Spleen (tissue), 11 donors: ENCODE results near the gene ROBO1. TPM values are rescaled to one million over a fixed set of nuclear protein-coding genes. Genes with fewer than 3 reads are reported as not detected.

ENCODE experiments used
- DNase-seq: peaks from one replicate; pipeline ENCODE4 v3.0.0-alpha.2; 2020
- H3K27ac ChIP-seq, 8 donors: fragments of 200-600 bp; sonication (generic) in 7 of 8; 1 replicate in 4 of 8; 2 replicates in 4 of 8; pipeline versions ENCODE4 v1.5.0 to v1.8.0; 2016 to 2021; ENCODE audit warnings: inconsistent platforms in 4 of 8, mild to moderate bottlenecking in 4 of 8, moderate library complexity in 1 of 8
- H3K27me3 ChIP-seq, 7 donors: fragments of 200-600 bp; sonication (generic) in 6 of 7; replicated peaks in 1 of 7; 1 replicate in 4 of 7; 2 replicates in 3 of 7; pipeline versions ENCODE4 v1.5.0 to v1.8.0; 2016 to 2021; ENCODE audit warnings: inconsistent platforms in 3 of 7, mild to moderate bottlenecking in 1 of 7
- H3K36me3 ChIP-seq, 6 donors: fragments of 200-600 bp; sonication (generic) in 5 of 6; 1 replicate in 4 of 6; 2 replicates in 2 of 6; pipeline versions ENCODE4 v1.5.0 to v1.8.0; 2016 to 2021; ENCODE audit warnings: inconsistent platforms in 2 of 6
- H3K4me1 ChIP-seq, 6 donors: fragments of 200-600 bp; sonication (generic) in 5 of 6; 1 replicate in 3 of 6; 2 replicates in 3 of 6; pipeline versions ENCODE4 v1.5.0 to v1.8.0; 2016 to 2021; ENCODE audit warnings: inconsistent platforms in 3 of 6
- H3K4me3 ChIP-seq, 8 donors: fragments of 200-600 bp; sonication (generic) in 7 of 8; 1 replicate in 4 of 8; 2 replicates in 4 of 8; pipeline versions ENCODE4 v1.5.0 to v1.8.0; 2016 to 2021; ENCODE audit warnings: inconsistent platforms in 4 of 8, mild to moderate bottlenecking in 4 of 8, moderate library complexity in 2 of 8
- H3K9me3 ChIP-seq, 8 donors: fragments of 200-600 bp; sonication (generic) in 7 of 8; 1 replicate in 4 of 8; 2 replicates in 4 of 8; pipeline versions ENCODE4 v1.5.0 to v1.8.0; 2016 to 2021; ENCODE audit warnings: inconsistent platforms in 4 of 8
- CTCF ChIP-seq, 11 experiments: fragments of 200-600 bp in 7 of 11; fragments of 450-650 bp in 4 of 11; sonication (generic) in 4 of 11; IDR thresholded peaks in 8 of 11; conservative IDR thresholded peaks in 3 of 11; 1 replicate in 7 of 11; 2 replicates in 4 of 11; pipeline versions ENCODE4 v1.4.0 to v1.8.0; 2016 to 2021; ENCODE audit warnings: antibody characterized with exemption in 11 of 11, inconsistent platforms in 4 of 11, mild to moderate bottlenecking in 1 of 11
- POLR2A ChIP-seq, 3 donors: fragments of 450-650 bp; IDR thresholded peaks; one replicate each; pipeline ENCODE4 v1.5.1; 2017; ENCODE audit warnings: antibody characterized with exemption in 3 of 3, mild to moderate bottlenecking in 1 of 3
- POLR2AphosphoS5 ChIP-seq, 3 donors: sonication (generic); formaldehyde crosslinking; IDR thresholded peaks; one replicate each; pipeline ENCODE4 v1.5.1; 2017; ENCODE audit warnings: antibody characterized with exemption in 3 of 3
- WGBS, 5 donors: extraction: QIAGEN DNeasy Blood & Tissue Kit in 3 of 5; methylation state at CpG; one replicate each; pipeline versions ENCODE4 v1.1.5 to v1.1.7; 2013 to 2018; 5-methylcytosine and 5-hydroxymethylcytosine counted together
- intact Hi-C: fragments of 100-400 bp; cut with DNase I; formaldehyde crosslinking; loops from one replicate; pipeline ENCODE4 v1.15.0; 2023; ENCODE audit warnings: low total_unique reads
- polyA plus RNA-seq, 3 donors: library from polyadenylated mRNA; stranded (reverse); fragments of 200-250 nt; gene quantifications; one replicate each; pipeline ENCODE4 v1.2.1, GENCODE V29; 2013
- total RNA-seq, 7 donors: library from RNA; depleted of rRNA in 3 of 7; stranded (reverse); fragments of >200 nt in 3 of 7; fragmentation: NEBNext Ultra II Directional in 4 of 7; extraction: Animal tissue kit (Norgen Biotek cat#: 25700) in 4 of 7; gene quantifications; one replicate each; pipeline versions ENCODE4 v1.1.0 to v1.2.1, GENCODE V29; 2016 to 2021
- donor health status: healthy with polysubstance abuse.
- donor health status: DM: no; HTN: no; CAD: no; lungs with moderate emphysema.
- donor health status: DM: no; HTN: no; CAD: no.
- donor health status: Bipolar disorder and iron deficiency.
- donor health status: healthy.
- donor health status: DM: no; HTN: no; CAD: no.
- donor health status: DM: yes; HTN: yes; CAD: no.

The ROBO1 gene
- total and polyA plus RNA-seq, 10 donors: 3.4 to 37.3 (median 26.0) TPM

DNA sequence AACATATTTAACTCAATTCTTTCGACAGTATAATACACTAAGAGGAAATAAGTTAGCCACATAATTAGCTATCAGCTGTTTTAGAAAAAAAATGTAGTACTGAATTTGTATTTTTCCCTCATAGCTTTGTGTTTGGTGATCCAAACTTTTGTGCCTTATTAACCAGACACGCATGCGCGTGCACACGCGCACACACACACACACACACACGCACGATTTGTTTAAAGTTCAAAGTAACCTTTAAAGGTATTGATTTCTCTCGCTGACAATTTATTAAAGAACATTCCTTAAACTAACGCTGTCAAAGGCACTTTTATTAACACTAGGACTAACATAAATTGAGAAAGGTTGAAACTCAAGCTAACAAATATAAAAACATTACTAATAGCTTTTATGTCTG, 198.9 kb downstream of the ROBO1 start:
- H3K9me3 ChIP-seq: peaks cover 0 to 5% (median 0%) of the 10 kb centered on the region in 8 donors
- 89 to 95% (median 92%) methylated on average over 10 of the region's 10 CpGs for WGBS, 5 donors
- H3K4me1 ChIP-seq: no peaks in the 10 kb centered on the region
- no peak overlapping the region for H3K4me3 ChIP-seq
- TF ChIP-seq POLR2AphosphoS5 (IDR thresholded peaks at IDR 0.05): no peak
- TF ChIP-seq CTCF (IDR thresholded peaks at IDR 0.05 in 8 of 11, conservative IDR thresholded peaks at IDR 0.05 in 3 of 11): no peak
- no peak for TF ChIP-seq POLR2A (IDR thresholded peaks at IDR 0.05)
- DNase-seq: no peak
- H3K36me3 ChIP-seq: no peaks in the 10 kb centered on the region
- intact Hi-C loops: no loop called here
- H3K27me3 ChIP-seq: no peaks in the 10 kb centered on the region
- no peak overlapping the region for H3K27ac ChIP-seq

GRCh38 chr3:79564192-79564591, 203.6 kb downstream of the ROBO1 start:
- no peak for DNase-seq
- intact Hi-C loops: no loop called here
- H3K27me3 ChIP-seq: no peaks in the 10 kb centered on the region
- H3K9me3 ChIP-seq: peaks cover 0 to 5% (median 0%) of the 10 kb centered on the region in 8 donors
- H3K36me3 ChIP-seq: no peaks in the 10 kb centered on the region
- H3K27ac ChIP-seq: no peak overlapping the region
- TF ChIP-seq CTCF (IDR thresholded peaks at IDR 0.05 in 8 of 11, conservative IDR thresholded peaks at IDR 0.05 in 3 of 11): no peak
- TF ChIP-seq POLR2AphosphoS5 (IDR thresholded peaks at IDR 0.05): no peak
- TF ChIP-seq POLR2A (IDR thresholded peaks at IDR 0.05): no peak
- WGBS, 5 donors: 32 to 56% (median 43%) methylated on average over 1 of the region's 1 CpG
- H3K4me3 ChIP-seq: no peak overlapping the region
- H3K4me1 ChIP-seq: no peaks in the 10 kb centered on the region

DNA sequence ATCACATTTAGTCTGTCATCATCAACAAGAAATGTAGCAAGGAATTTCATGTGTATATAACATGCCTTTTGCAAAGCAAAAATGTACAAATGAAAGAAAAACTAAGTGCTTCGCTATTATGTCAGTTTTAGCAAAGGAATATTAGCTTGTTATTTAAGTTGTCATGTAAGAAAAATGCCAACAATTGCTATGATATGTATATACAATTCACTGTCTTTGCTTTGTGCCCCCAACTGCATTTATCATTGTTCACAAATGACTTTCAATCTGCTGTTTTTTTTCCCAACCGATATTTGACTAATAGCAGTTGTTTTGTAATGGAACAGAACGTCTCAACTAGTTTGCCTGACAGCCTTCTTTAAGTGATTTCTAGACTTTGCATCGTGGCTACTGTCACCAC, 207.1 kb downstream of the ROBO1 start:
- Histone ChIP-seq H3K27me3 (no peaks in the 10 kb centered on the region), H3K27ac (no peak overlapping the region), H3K36me3 (no peaks in the 10 kb centered on the region), H3K9me3 (peaks cover 0 to 4% (median 0%) of the 10 kb centered on the region in 8 donors), H3K4me3 (no peak overlapping the region), H3K4me1 (no peaks in the 10 kb centered on the region)
- 56 to 77% (median 72%) methylated on average over 4 of the region's 4 CpGs for WGBS, 5 donors
- intact Hi-C loops: no loop called here
- no peak for DNase-seq
- TF ChIP-seq POLR2AphosphoS5 (IDR thresholded peaks at IDR 0.05) (no peak), POLR2A (IDR thresholded peaks at IDR 0.05) (no peak), CTCF (IDR thresholded peaks at IDR 0.05 in 8 of 11, conservative IDR thresholded peaks at IDR 0.05 in 3 of 11) (no peak)

DNA sequence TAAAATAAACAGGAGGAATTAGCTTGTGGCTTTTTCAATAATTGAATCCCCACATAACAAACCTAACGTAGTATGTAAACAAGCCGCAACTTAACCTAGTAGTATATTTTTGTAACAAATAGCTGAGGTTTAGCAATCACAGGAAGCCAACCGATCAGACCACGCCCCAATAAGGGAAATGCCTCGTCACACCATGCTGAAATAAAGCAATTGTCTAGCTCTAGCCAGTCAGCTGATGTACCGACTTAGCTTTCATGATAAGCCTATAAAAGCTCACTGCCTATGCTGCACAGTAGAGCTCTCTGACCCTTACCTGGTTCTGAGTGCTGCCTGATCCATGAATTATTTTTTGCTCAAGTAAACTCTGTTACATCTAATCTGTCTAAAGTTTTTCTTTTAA, 208.9 kb downstream of the ROBO1 start:
- H3K27ac ChIP-seq: no peak overlapping the region
- no peaks in the 10 kb centered on the region for H3K36me3 ChIP-seq
- 54 to 69% (median 56%) methylated on average over 6 of the region's 6 CpGs for WGBS, 5 donors
- no peak for TF ChIP-seq CTCF (IDR thresholded peaks at IDR 0.05 in 8 of 11, conservative IDR thresholded peaks at IDR 0.05 in 3 of 11)
- TF ChIP-seq POLR2A (IDR thresholded peaks at IDR 0.05): no peak
- TF ChIP-seq POLR2AphosphoS5 (IDR thresholded peaks at IDR 0.05): no peak
- no peak for DNase-seq
- H3K4me3 ChIP-seq: no peak overlapping the region
- peaks cover 0 to 4% (median 0%) of the 10 kb centered on the region in 8 donors for H3K9me3 ChIP-seq
- no peaks in the 10 kb centered on the region for H3K4me1 ChIP-seq
- intact Hi-C loops: no loop called here
- no peaks in the 10 kb centered on the region for H3K27me3 ChIP-seq
